Mammary epithelial cell (primary cell): Measurements from ENCODE around the gene KIRREL3.

ENCODE experiments used
- CTCF ChIP-seq, 2 donors: IDR thresholded peaks in 1 of 2; conservative IDR thresholded peaks in 1 of 2; 2 replicates each; pipeline ENCODE4 v1.5.1; 2011 to 2012; ENCODE audit warnings: inconsistent platforms in 2 of 2, low read length in 2 of 2, mild to moderate bottlenecking in 2 of 2, control low read depth in 1 of 2, low read depth in 1 of 2; ENCODE audit not compliant: insufficient read depth in 1 of 2; ENCODE audit errors: extremely low read depth in 1 of 2
- EZH2 ChIP-seq: IDR thresholded peaks from 2 replicates; pipeline ENCODE4 v1.6.1; 2012; ENCODE audit warnings: low read length, inconsistent platforms, borderline replicate concordance

- TF ChIP-seq CTCF (conservative IDR thresholded peaks at IDR 0.05 in 1 of 2, IDR thresholded peaks at IDR 0.05 in 1 of 2; ENCODE audit: extremely low read depth in 1 of 2, insufficient read depth in 1 of 2, low read depth in 1 of 2, low read length in 2 of 2) (no peak), EZH2 (no peak)
Observed at GRCh38 chr11:126624506-126624905, 376.1 kb downstream of the KIRREL3 start.
